HepG2 (cell line): ENCODE measurements around the gene BCL7A. TPM values are rescaled to one million over a fixed set of nuclear protein-coding genes. Genes with fewer than 3 reads are reported as not detected.
A peak's percentile ranks its signal among the peaks of the same experiment; 100 is the strongest.

Experiments used
- GPN1 ChIP-seq: sonication (generic); formaldehyde crosslinking; IDR thresholded peaks from 2 replicates; pipeline ENCODE4 v1.5.1; 2020; ENCODE audit warnings: missing genetic modification reagents, borderline replicate concordance
- HOXA5 ChIP-seq: sonication (generic); formaldehyde crosslinking; IDR thresholded peaks from 2 replicates; pipeline ENCODE4 v1.4.0; 2020; ENCODE audit warnings: missing genetic modification reagents
- KMT2B ChIP-seq: IDR thresholded peaks from 2 replicates; pipeline ENCODE4 v1.6.1; 2016; ENCODE audit warnings: missing genetic modification reagents, missing compliant biosample characterization
- MYC ChIP-seq: sonication (generic); formaldehyde crosslinking; IDR thresholded peaks from 2 replicates; pipeline ENCODE4 v1.9.0; 2021; ENCODE audit warnings: missing genetic modification reagents, borderline replicate concordance
- RXRA ChIP-seq: sonication (generic); formaldehyde crosslinking; IDR thresholded peaks from 2 replicates; pipeline ENCODE4 v1.5.1; 2020; ENCODE audit warnings: missing genetic modification reagents
- SAP130 ChIP-seq: IDR thresholded peaks from 2 replicates; pipeline ENCODE4 v1.6.1; 2016; ENCODE audit warnings: low read depth
- SRF ChIP-seq: IDR thresholded peaks from 2 replicates; pipeline ENCODE4 v1.6.1; 2011; ENCODE audit warnings: mild to moderate bottlenecking, low read depth, low read length, moderate library complexity
- SRSF9 ChIP-seq: fragments of 200-400 bp; formaldehyde crosslinking; IDR thresholded peaks from 2 replicates; pipeline ENCODE4 v1.6.1; 2018; ENCODE audit warnings: borderline replicate concordance, mild to moderate bottlenecking, low read depth, low read length; ENCODE audit not compliant: insufficient read depth, poor library complexity, severe bottlenecking
- ZKSCAN5 ChIP-seq: sonication (generic); formaldehyde crosslinking; IDR thresholded peaks from 2 replicates; pipeline ENCODE4 v1.5.1; 2020; ENCODE audit warnings: mild to moderate bottlenecking, missing genetic modification reagents
- ZNF318 ChIP-seq: sonication (generic); formaldehyde crosslinking; IDR thresholded peaks from 2 replicates; pipeline ENCODE4 v1.4.0; 2020; ENCODE audit warnings: mild to moderate bottlenecking, missing genetic modification reagents
- ZNF44 ChIP-seq: sonication (generic); formaldehyde crosslinking; IDR thresholded peaks from 2 replicates; pipeline ENCODE4 v1.5.1; 2020; ENCODE audit warnings: mild to moderate bottlenecking, missing genetic modification reagents
- ZNF569 ChIP-seq: sonication (generic); formaldehyde crosslinking; IDR thresholded peaks from 2 replicates; pipeline ENCODE4 v1.5.0; 2020; ENCODE audit warnings: mild to moderate bottlenecking, missing genetic modification reagents, moderate library complexity, borderline replicate concordance
- ZNF570 ChIP-seq: sonication (generic); formaldehyde crosslinking; IDR thresholded peaks from 2 replicates; pipeline ENCODE4 v1.4.0; 2020; ENCODE audit warnings: mild to moderate bottlenecking, missing genetic modification reagents, borderline replicate concordance
- polyA plus RNA-seq, 8 experiments: library from polyadenylated mRNA; depleted of rRNA in 3 of 8; stranded (reverse) in 7 of 8; unstranded in 1 of 8; fragments of >200 nt; fragmentation: Illumina TruSeq in 4 of 8; extraction: Trizol in 4 of 8; gene quantifications; 2 replicates each; pipeline versions ENCODE4 v1.2.1 to v1.2.3, GENCODE V29; 2011 to 2016; ENCODE audit warnings: low read depth in 4 of 8, missing spikeins in 1 of 8, mixed read lengths in 1 of 8; ENCODE audit not compliant: insufficient read depth in 1 of 8
- total RNA-seq, 5 experiments: library from RNA; depleted of rRNA; stranded (reverse); fragments of >200 nt; fragmentation: Illumina TruSeq; extraction: Trizol; gene quantifications; 2 replicates each; pipeline ENCODE4 v1.2.3, GENCODE V29; 2016; ENCODE audit warnings: low read depth in 1 of 5
- TF ChIP-seq, protein P1 (sequence below): IDR thresholded peaks from 2 replicates; pipeline ENCODE4 v1.6.1; 2016; ENCODE audit warnings: low read depth, control low read depth
- TF ChIP-seq, protein P2 (sequence below): sonication (generic); formaldehyde crosslinking; IDR thresholded peaks from 2 replicates; pipeline ENCODE4 v1.4.0; 2020; ENCODE audit warnings: missing genetic modification reagents

The BCL7A gene
- total and polyA plus RNA-seq, 2 of the 13 experiments (the other 11 are each of a cell fraction or from before 2014, with no cell fraction given) = 4.1 to 6.2 TPM

- TF ChIP-seq SRF (no peak), HOXA5 (no peak), ZNF44 (CRISPR knock-in tag) (0 out of 2 replicates have a peak, but pooled peaks have one; percentile 45), ZNF318 (CRISPR knock-in tag) (no peak), GPN1 (CRISPR knock-in tag) (no peak), ZNF569 (CRISPR knock-in tag) (no peak), RXRA (no peak), ZNF570 (CRISPR knock-in tag) (no peak), SRSF9 (no peak), ZKSCAN5 (no peak), SAP130 (0 out of 2 replicates have a peak, but pooled peaks have one; percentile 27), MYC (CRISPR knock-in tag) (no peak), KMT2B (CRISPR knock-in tag) (no peak)
- TF ChIP-seq, protein P1, sequence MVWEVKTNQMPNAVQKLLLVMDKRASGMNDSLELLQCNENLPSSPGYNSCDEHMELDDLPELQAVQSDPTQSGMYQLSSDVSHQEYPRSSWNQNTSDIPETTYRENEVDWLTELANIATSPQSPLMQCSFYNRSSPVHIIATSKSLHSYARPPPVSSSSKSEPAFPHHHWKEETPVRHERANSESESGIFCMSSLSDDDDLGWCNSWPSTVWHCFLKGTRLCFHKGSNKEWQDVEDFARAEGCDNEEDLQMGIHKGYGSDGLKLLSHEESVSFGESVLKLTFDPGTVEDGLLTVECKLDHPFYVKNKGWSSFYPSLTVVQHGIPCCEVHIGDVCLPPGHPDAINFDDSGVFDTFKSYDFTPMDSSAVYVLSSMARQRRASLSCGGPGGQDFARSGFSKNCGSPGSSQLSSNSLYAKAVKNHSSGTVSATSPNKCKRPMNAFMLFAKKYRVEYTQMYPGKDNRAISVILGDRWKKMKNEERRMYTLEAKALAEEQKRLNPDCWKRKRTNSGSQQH = no peak
- TF ChIP-seq, protein P2, sequence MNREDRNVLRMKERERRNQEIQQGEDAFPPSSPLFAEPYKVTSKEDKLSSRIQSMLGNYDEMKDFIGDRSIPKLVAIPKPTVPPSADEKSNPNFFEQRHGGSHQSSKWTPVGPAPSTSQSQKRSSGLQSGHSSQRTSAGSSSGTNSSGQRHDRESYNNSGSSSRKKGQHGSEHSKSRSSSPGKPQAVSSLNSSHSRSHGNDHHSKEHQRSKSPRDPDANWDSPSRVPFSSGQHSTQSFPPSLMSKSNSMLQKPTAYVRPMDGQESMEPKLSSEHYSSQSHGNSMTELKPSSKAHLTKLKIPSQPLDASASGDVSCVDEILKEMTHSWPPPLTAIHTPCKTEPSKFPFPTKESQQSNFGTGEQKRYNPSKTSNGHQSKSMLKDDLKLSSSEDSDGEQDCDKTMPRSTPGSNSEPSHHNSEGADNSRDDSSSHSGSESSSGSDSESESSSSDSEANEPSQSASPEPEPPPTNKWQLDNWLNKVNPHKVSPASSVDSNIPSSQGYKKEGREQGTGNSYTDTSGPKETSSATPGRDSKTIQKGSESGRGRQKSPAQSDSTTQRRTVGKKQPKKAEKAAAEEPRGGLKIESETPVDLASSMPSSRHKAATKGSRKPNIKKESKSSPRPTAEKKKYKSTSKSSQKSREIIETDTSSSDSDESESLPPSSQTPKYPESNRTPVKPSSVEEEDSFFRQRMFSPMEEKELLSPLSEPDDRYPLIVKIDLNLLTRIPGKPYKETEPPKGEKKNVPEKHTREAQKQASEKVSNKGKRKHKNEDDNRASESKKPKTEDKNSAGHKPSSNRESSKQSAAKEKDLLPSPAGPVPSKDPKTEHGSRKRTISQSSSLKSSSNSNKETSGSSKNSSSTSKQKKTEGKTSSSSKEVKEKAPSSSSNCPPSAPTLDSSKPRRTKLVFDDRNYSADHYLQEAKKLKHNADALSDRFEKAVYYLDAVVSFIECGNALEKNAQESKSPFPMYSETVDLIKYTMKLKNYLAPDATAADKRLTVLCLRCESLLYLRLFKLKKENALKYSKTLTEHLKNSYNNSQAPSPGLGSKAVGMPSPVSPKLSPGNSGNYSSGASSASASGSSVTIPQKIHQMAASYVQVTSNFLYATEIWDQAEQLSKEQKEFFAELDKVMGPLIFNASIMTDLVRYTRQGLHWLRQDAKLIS (CRISPR knock-in tag) = no peak
Observed at GRCh38 chr12:122079532-122080081, 57.9 kb downstream of the BCL7A start (continued).
